Measurements from ENCODE around the gene SCRN2.

The SCRN2 gene

DNA sequence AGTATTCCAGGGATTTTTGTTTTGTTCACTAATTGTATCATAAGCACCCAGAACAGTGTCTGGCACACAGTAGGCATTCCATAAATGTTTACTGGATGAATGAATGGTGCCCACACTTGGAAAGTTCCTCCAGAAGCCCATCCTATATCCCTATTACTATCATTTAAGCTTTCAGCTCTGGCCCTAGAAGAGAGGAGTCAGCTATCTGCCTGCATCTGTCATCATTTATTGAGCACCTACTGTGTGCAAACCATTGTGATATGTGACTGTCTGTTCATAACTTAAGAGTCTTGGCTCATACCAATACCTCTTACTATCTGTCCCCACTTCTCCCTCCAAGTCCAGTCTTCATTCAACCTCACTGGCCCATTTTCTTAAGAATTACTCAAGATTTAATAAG is 30.0 kb upstream of the SCRN2 start:
- DNase-seq, result no peak

DNA sequence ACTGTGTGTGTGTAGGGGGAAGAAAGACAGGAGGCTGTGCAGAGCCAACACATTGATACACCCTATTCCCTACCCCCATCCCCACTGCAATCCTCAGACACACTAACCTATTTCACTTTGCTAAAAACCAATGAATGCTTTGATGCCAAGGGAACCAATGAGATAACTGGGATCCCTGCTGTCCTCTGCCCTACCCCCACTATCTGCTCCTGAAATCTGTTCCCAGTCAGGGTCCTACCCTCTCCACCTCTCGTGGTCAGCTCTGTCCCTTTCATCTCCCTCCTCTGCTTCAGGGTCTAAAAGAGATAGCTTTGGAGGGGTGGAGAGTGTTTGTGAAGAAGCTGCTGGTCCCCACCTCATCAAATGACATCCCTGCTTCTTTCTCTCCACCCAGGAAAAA is 29.0 kb upstream of the SCRN2 start:
- no peak for DNase-seq

DNA sequence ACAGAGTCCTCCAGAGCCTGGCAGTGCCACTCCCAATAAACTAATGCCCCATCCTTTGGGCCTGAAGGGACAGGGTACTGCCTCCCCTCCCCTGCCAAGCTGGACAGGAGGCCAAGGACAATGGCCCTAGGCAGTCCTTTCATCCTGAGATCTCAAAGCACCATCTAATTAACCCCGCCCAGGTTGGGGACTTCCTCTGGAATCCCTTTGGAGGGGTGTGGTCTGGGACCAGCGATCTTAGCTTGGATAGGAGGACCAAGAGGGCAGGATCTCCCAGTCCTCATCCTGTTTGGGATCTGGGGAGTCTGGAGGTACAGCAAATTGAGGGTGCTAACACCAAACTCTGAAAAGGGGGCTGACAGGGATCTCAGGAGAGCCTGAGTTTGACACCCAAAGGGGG is 28.0 kb upstream of the SCRN2 start:
- no peak for DNase-seq

DNA sequence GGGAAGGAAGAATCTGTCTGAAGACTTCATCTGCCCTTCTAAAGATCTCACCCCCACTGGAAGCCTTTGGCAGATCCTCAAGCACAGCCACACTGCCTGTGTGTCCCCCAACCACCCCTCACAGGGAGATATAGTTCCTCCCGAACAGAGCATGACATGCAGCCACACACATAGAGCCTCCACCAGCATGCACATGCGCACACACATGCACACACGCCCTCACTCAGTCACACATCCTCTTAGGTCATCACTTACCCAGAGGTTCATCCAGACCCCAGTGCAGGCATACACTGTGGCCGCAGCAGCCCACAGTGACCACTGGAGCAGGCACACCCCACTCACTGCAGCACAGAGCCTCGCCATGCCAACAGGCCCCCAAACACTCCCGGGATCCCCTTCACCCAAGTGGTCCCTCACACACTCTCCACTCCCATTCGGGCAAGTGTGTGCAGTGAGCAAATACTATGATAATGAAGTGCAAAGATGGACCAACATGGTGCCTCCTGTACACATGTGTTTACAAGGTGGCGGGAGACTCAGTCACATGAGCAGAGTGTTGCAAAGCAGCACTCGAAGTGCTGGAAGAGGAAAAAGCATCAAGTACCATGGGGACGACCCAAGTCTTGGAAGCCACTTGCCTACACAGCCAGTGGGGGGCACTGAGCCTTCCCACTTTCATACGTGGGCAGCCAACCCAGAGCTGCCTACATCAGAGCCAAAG is 26.9 kb upstream of the SCRN2 start:
- DNase-seq, result no peak

DNA sequence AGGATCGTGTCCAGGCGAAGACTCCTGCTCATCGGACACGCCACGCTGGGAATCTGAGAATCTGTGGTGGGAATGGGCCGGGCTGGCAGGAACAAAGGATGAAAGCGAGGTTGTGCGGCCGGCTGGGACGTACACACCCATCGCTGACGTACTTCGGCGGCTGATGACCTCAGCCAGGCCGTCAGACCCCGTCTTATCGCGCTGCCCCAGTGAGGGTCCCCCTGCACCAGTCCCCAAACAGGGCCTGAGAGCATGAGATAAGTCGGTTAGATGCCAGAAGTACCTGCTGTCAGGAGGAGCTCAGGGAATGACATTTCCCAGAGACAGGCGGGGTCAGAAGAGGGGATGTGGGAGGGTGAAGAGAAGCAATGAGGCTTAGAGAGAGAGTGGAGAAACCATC is 25.9 kb upstream of the SCRN2 start:
- no peak for DNase-seq

DNA sequence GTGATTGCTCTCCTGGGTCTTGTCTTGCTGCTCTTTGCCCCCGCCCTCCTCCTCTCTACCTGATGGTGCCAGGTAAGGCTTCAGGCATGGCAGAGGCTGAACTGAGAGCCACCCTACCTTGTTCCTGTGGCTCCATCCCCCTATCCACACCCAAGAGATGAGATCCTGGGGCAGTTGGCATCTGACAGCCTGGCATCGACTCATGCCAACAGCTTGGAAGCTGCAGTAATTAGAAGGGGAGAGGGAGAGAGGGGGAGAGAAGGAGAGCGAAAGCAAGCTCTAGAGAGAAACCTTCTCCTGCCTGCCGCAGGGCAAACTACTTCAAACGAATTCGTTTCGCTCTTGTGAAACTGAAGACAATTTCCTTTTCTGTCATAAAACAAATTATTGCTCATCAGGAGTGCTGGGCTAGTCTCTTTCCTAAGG is 23.7 kb upstream of the SCRN2 start:
- DNase-seq, result no peak

DNA sequence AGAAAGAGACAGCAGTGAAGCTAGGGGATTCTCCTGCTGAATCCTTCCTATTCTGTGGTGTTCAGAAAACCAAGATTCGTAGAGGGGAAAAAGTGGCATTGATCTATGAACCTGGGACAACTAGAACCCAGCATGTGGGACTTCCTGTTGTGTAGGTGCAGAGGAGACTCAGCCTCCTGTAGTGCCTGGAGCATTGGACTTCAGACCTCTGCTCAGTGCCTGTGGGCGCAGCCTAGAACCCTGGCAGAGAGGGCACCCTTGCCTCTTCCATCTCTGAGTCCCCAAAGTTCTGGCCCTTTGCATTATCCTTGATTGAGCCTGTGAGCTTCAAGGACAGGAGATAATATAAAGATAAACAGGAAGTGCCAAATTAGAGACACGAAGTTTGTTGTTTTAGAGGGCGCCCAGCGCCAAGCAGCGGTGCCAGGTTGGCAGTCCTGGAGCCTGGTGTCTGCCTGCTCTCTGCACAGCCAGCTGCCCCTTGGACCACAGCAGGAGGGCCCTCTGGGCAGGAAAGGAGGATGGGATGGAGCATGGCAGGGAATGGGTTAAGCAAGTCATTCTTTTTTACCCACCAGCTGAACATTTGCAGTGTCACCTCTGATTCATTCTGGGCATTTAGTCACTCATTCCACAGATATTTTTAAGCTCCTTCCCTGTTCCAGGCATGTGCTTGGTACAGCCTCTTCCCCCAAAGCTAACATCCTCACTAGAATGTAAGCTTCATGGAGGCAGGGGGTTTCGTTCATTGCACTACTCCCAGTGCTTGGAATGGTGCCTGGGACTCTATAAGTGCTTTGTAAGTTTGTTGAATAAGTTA is 21.8 kb upstream of the SCRN2 start:
- DNase-seq, result no peak

DNA sequence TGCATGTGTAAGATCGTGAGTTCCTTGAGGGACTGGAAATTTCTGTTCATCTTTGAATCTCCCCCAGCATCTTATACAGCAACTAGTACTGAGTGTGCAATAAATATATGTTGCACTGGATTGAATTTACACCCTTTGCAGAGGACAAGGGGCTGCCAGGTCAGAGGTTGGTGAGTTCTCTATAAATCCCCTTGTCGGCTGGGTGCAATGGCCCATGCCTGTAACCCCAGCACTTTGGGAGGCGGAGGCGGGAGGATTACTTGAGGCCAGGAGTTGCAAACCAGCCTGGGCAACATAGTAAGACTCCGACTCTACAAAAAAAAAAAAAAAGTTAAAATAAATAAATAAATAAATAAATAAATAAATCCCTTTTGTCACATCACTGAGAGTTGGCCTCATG is 19.3 kb upstream of the SCRN2 start:
- no peak for DNase-seq

DNA sequence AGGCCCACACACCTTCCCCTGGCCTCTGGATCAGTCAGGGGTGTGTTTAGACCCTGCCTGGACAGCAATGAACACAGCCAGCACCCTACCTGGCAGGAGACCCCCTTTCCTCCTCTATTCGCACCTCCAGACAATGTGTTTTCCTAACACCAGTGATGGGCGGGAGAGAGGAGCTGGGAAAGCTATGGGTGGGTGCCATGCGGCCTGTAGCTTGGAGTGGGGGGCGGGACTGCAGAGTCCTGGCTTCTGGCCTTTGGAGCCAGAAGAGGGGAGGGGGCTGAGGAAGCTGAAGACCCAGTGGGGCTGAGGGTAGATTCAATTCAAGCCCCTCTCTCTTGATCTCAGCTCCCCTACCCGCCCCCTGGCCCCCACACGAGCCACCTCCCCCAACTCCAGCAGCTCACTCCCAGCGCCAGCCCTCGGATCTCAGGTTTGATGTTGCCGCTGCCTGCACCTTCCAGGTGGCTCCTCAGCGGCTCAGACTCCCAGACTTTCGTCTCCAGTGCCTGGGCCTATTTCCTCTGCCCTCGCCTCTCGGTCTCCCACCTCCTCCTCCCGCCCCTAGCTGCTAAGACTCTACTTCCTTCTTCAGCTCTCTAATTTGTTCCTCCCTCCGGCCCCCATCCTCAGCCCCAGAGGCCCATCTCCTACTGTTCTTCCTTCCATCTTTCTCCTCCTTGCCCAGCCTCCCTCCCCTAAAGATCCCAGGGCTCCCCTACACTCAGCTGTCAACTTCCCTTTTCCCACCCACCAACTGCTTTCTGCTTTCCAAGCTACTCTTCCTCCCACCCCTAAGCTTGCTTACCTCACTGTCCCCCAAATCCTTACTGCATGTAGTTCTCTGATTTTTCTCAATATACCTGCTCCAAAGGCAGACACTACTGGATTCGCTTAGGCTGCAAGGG is 16.7 kb upstream of the SCRN2 start:
- DNase-seq, result no peak

DNA sequence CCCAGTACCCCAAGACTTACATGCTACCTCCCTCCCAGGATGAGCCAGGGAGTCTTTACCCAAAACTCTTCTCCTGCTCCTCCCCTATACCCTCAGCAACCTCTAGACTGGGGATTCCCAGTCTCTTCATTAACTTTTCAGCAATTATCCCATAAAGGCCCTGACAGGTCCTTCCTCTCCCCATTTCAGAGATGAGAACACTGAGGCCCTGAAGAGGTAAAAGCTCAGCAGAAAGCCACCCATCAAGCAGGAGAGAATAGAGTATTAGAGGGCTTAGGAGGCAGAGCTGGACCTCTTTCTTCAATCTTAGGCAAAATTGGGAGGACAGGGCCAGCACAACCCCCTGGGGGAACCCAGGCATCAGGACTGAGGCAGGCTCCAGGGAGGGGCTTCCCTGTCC is 15.8 kb upstream of the SCRN2 start:
- no peak for DNase-seq

DNA sequence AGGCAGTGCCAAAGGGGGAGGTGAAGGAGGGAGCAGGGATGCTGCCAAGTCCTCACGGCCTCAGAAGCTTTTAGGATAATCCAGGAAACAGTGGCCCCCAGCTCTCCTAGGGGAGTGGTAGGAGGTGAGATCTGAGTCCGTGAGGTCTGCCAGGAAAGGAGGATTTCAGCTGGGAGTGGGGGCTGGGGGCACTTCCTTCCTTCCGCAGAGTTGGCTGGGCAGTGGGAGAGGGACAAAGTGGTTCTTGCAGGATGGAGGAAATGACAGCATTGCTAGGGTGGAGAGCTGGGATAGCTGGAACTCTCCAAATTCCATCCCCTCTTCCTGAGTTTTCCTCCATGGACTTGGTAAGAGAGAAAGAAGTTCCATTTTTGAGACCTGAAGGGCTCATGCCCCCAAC is 14.7 kb upstream of the SCRN2 start:
- DNase-seq, result no peak

DNA sequence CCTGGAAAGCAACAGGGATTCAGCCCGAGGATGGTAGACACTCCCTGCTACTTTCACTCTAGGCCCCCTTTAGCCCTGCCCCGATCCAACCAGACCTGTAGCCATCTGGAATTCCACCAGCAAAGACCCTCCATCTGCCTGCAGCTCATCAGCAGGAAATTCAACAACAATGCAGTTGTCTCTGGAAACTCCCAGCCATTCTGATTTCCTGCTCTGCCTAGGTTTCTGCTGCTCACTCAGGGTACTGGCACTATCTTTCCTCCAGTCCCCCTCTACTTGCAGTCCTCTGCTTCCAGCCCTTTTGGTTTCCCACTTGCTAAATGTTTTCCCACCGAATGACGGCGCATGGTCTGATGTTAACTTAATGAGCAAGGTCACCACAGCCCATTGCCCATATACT is 12.5 kb upstream of the SCRN2 start:
- DNase-seq, result no peak

DNA sequence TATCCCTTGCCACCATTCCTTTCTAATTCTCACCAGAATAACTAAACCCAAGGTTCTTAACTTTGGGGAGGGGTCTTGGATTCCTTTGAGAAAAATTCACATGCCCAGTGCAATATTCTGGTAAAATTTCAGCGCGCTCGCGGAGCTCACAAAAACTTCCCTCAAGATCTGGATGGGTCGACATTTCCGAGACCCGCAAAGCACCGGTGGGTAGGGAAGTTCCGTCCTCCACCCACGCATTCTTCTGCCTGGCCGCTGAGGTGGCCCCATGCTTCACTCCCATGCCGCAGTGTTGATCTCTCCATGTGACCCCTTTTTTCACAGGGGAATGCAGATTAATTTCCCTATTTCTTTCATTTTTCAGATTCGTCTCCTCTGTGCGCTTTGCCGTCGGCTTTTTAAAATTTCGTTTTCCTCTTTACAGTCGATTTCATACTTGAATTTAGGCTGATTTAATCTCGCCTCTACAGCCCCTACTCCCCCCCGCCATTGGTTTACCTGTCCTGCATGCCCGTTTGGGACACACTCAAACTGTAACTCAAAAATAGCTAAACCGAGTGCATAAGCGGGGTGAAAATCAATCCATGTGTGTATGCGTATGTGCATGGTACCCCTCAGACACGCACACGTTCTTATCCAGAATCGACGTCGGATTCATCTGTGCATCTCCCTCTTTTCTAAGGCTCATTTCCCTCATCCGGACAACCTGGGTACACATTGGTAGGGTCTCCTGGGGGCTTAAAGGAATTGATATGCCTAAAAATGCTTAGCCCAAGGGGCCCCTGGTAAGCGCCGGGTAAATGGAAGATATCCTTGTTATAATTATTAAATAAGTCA is 11.3 kb upstream of the SCRN2 start:
- no peak for DNase-seq

DNA sequence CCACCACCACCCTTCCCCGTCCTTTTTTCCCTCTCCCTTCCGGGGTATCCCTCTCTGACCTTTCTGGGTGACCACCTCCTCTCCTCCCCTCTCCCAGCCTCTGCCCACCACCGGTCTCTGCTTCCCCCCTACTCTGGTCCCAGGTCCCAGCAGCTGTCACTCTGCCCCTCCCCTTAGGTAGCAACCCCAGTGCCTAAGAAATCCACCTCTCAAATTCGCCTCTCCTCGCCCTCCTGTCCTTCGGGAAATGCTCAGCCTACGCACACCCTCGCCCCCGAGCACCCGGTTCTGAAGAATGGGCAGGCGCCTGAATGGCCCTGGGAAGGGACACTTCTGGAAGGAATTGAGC is 10.7 kb upstream of the SCRN2 start:
- no peak for DNase-seq

DNA sequence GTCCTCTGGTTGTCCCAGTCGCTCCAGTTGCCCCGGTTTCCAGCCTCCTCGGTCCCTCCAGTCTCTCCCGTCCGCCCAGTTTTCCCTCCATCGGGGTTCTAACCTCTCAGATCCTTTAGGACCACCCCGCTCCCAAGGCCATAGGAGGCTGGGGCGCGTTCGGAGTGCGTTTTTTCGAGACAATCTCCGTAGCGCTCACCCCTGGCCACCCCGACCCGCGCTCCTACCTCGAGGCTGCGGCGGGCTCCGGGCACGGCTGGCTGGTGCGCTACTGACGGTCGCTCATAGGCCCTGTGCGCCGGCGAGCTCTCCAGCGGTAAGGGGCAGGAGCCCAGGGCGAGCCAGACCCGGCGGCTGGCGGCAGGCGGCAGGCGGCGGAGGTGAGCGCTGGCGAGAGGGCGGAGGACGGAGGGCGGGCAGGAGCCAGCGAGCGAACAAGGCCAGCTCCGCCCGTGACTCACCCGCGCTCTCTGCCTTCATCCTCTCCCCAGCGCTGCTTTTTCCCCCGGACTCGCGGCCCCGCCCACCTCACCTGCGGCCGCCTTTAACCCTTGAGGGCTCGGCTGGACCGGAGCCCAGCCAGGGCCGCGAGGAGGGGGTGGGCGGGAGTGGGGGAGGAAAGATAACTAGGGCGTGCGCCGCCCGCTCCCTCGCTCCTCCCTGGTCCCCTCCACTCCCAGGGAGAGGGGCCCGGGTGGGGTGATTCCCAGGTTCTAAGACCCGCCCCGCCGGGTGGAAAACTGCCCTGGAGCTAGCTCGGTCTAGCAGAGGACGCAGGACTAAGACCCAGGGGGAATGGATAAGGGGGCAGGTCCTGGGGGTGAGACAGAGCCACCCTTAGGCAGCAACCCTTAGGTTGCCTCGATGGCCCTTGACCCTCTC is 9.9 kb upstream of the SCRN2 start, which contains the start of gene SP6:
SP6 (minus strand) TSS at position 472 of the 882 bp plus-strand sequence. CDS start 2,734 bp downstream, outside the sequence.
- peak; percentile 71 for DNase-seq

DNA sequence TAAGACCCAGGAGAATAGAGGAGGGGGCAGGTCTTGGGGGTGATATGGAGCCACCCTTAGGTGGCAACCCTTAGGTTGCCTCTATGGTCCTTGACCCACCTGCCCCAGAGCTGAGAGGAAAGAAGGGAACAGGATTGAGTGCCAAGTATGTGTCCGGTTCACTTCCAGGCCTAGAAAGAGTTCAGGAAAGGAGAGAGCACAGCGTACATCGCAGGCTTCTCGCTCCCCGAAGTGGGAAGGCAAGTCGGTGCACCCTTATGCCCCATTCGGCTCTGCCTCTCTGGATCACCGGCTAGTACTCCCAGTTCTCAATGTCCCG is 9.3 kb upstream of the SCRN2 start:
- DNase-seq, result no peak

DNA sequence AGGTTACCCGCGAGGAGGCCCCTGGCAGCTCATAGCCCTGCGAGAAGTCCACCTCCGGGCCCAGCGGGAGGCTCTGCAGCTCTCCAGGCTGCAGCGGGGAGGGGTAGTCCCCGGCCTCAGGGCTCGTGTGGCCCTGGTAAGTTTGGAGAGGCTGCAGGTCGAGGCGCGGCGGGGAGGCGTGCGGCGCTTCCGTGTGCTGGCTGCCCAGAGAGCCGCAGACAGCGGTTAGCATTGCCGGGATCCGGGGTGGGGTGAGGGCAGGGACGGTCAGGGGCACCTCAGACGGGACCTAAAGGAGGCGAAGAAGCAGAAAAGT is 7.1 kb upstream of the SCRN2 start:
- no peak for DNase-seq

DNA sequence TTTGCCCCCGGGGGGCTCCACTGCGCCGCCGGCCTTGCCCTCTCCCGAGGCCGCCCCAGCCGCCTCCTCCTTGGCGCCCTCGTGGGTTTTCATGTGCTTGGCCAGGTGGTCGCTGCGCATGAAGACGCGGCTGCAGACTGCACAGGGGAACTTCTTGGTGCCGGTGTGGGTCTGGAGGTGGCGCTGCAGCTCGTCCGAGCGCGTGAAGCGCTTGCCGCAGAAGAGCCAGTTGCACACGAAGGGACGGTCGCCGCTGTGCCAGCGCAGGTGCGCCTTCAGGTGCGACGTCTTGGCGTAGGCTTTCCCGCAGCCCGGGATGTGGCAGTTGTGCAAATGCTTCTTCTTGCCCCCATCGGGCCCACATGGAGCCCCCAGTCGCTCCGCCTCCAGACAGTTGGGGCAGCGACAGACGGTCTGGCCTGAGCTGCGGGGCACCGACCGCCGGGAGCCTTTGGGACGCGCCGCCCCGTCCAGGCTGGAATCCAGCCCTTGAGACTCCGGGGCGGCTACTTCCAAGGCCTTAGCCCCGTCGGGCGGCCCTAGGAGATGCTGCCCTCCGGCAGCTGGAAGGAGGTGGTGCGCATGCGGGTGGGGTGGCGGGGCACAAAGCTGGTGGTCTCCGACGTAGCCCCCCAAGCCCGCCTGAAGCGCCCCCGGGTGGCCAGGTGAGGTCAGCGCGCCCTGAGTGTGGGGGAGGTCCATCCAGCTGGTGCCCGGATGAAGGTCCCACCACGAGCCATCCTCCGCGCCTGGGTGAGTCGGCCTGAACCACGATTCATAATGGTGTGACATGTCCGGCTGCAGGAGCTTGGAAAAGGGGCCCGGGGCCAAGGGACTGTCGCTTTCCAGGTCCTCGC is 6.5 kb upstream of the SCRN2 start:
- DNase-seq, result no peak

DNA sequence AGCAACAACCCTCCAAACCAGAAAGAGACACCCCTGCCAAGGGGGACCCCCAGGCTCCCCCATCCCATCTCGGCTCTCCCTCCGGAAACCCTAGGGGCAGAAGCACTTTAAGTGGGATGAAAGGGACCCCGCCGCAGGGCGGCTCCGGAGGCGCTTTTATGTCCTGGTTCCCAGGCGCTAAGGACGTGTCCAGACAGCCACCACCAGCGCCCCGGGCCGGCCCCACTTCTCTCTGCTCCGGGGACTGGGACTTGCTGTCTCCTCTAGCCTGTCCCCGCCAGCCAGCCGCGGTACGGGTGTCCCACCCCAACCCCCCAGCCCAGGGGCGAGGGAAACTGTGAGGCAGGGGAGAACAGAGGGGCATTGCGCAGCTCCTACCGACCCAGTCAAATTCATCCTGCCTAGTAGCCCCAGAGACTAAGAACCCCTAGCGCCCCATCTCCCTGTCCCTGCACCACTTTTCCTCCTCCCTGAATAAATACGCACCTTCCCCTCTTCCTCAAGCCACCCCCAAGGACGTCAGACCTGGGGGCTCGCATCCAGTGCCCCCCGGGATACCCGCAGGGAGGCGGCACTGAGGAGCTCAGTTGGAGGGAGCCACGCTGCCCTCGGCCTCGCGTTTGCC is 5.8 kb upstream of the SCRN2 start:
- DNase-seq, result no peak

DNA sequence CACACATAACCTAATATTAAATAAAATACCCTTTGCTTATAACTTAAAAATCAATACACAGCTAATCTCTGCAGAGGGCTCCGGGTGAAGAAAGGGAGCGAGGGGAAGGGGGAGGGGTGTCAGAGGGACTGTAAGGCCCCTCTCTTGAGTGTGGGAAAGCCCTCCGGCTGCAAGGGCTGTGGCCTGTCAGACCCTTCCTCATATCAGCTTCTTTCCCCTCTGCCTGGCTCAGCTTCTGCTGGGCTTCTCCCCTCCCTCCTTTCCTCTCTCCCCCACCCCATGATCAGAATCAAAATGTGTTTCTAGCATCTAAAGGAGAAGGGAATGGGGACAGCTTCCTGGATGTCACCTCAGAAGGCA is 4.6 kb upstream of the SCRN2 start:
- DNase-seq, result no peak

Data from NCI-H345 (cell line).